Calu3 (cell line): ENCODE results near the gene NAGLU. TPM values are rescaled to one million over a fixed set of nuclear protein-coding genes. Genes with fewer than 3 reads are reported as not detected.

Source experiments
- BruUV-seq: library from RNA; stranded (reverse); fragments of 400-500 nt; replicated peaks from 2 replicates; lab custom pipeline; 2021; lab: Mats Ljungman, UMichigan
- CTCF ChIA-PET: fragments of 300-600 bp; sonication (Branson Sonifier 250); formaldehyde crosslinking; loops from one replicate; lab custom pipeline; 2022; ENCODE audit warnings: antibody characterized with exemption; lab: Charles Lee
- DNase-seq: peaks from one replicate; pipeline ENCODE4 v3.0.0; 2022
- H3K27ac Mint-ChIP-seq: one replicate; pipeline ENCODE4 v1.8.0; 2022; ENCODE audit warnings: mixed read lengths; ENCODE audit not compliant: unreplicated experiment
- H3K27me3 Mint-ChIP-seq: one replicate; pipeline ENCODE4 v1.8.0; 2022; ENCODE audit warnings: mixed read lengths; ENCODE audit not compliant: unreplicated experiment
- H3K36me3 Mint-ChIP-seq: one replicate; pipeline ENCODE4 v1.8.0; 2022; ENCODE audit warnings: mild to moderate bottlenecking, moderate library complexity, mixed read lengths; ENCODE audit not compliant: insufficient read depth, unreplicated experiment
- H3K4me1 Mint-ChIP-seq: one replicate; pipeline ENCODE4 v1.8.0; 2022; ENCODE audit warnings: mild to moderate bottlenecking, low read depth, mixed read lengths; ENCODE audit not compliant: unreplicated experiment
- H3K4me3 Mint-ChIP-seq: one replicate; pipeline ENCODE4 v1.8.0; 2022; ENCODE audit warnings: mild to moderate bottlenecking, low read depth, moderate library complexity, mixed read lengths; ENCODE audit not compliant: unreplicated experiment
- H3K9me3 Mint-ChIP-seq: one replicate; pipeline ENCODE4 v1.8.0; 2022; ENCODE audit warnings: low read depth, mixed read lengths; ENCODE audit not compliant: unreplicated experiment
- CTCF ChIP-seq: fragments of 200-600 bp; IDR thresholded peaks from one replicate; pipeline ENCODE4 v1.8.0; 2022; ENCODE audit warnings: antibody characterized with exemption; ENCODE audit not compliant: unreplicated experiment
- intact Hi-C: fragments of 100-400 bp; cut with micrococcal nuclease; formaldehyde crosslinking; loops from one replicate; pipeline ENCODE4 v1.10.0; 2022; ENCODE audit not compliant: unreplicated experiment
- total RNA-seq: library from RNA; stranded (reverse); gene quantifications from 2 replicates; pipeline ENCODE4 v1.2.3, GENCODE V29; 2022

Gene NAGLU
- total RNA-seq, 1 experiment from 2014 or later: 53.8 TPM

- peak overlapping the region; percentile 47 for H3K27ac Mint-ChIP-seq
Measured at GRCh38 chr17:42565523-42566214, 29.6 kb downstream of the NAGLU start.

GRCh38 chr17:42566215-42566882, 30.3 kb downstream of the NAGLU start:
- Mint-ChIP-seq H3K27me3 (no peaks in the 10 kb centered on the region), H3K36me3 (peaks cover 90% of the 10 kb centered on the region), H3K9me3 (no peaks in the 10 kb centered on the region), H3K27ac (peak overlapping the region; percentile 47), H3K4me3 (peak overlapping the region; percentile 85), H3K4me1 (peaks cover 34% of the 10 kb centered on the region)
- BruUV-seq: no TSS peak
- CTCF ChIA-PET: interaction anchor here (1.1 to 1.3 kb wide), 3 partner anchors 9 to 18 kb away, joined by 3 to 4 read pairs (median 4); partner anchors contain the start of gene PSMC3IP
- no peak for TF ChIP-seq CTCF
- no peak for DNase-seq
- intact Hi-C loops: no loop called here

More at GRCh38 chr17:42565523-42566214, 29.6 kb downstream of the NAGLU start:
- no peaks in the 10 kb centered on the region for H3K9me3 Mint-ChIP-seq
- no peak for TF ChIP-seq CTCF
- intact Hi-C loops: no loop called here
- H3K4me1 Mint-ChIP-seq: peaks cover 34% of the 10 kb centered on the region
- H3K27me3 Mint-ChIP-seq: no peaks in the 10 kb centered on the region
- no peak for DNase-seq
- CTCF ChIA-PET: interaction anchor here (1.1 to 1.3 kb wide), 2 partner anchors 11 to 17 kb away, joined by 4 read pairs; partner anchors contain the start of gene PSMC3IP
- peak overlapping the region; percentile 85 for H3K4me3 Mint-ChIP-seq
- BruUV-seq: no TSS peak
- H3K36me3 Mint-ChIP-seq: peaks cover 90% of the 10 kb centered on the region

GRCh38 chr17:42566883-42567573, 31.0 kb downstream of the NAGLU start, which contains the start of gene MLX:
MLX (plus strand) TSS chr17:42567100; CDS start chr17:42567125, 25 bp downstream.
- TF ChIP-seq CTCF: no peak
- H3K9me3 Mint-ChIP-seq: no peaks in the 10 kb centered on the region

More at GRCh38 chr17:42566883-42567573, 31.0 kb downstream of the NAGLU start, which contains the start of gene MLX:
- CTCF ChIA-PET: interaction anchor here (0.8 to 1.3 kb wide), 7 partner anchors 9 to 206 kb away, joined by 3 to 9 read pairs (median 3); partner anchors contain the start of genes PSMC3IP, RETREG3 and VPS25
- Mint-ChIP-seq H3K27me3 (no peaks in the 10 kb centered on the region), H3K4me1 (peaks cover 34% of the 10 kb centered on the region), H3K4me3 (peak within 1 kb of the TSS; percentile 85), H3K27ac (peak within 1 kb of the TSS; percentile 47), H3K36me3 (peaks cover 90% of the 10 kb centered on the region)
- intact Hi-C loops: no loop called here
- TSS peak; percentile 0 for BruUV-seq
- DNase-seq: peak; percentile 98
